Ramos (cell line): Measurements from ENCODE around the gene TAS1R1.
"Not testable (repeated sequence)": the region's sequence is repeated elsewhere in the genome, so short reads cannot be mapped to it uniquely, and the experiment has no call there.

Experiments
- in situ Hi-C: fragments of 300-500 bp; cut with MboI; formaldehyde crosslinking; loops from one replicate; pipeline ENCODE4 v1.14.3; 2022; ENCODE audit warnings: low sequenced_read_pairs; ENCODE audit not compliant: unreplicated experiment

The TAS1R1 gene

DNA sequence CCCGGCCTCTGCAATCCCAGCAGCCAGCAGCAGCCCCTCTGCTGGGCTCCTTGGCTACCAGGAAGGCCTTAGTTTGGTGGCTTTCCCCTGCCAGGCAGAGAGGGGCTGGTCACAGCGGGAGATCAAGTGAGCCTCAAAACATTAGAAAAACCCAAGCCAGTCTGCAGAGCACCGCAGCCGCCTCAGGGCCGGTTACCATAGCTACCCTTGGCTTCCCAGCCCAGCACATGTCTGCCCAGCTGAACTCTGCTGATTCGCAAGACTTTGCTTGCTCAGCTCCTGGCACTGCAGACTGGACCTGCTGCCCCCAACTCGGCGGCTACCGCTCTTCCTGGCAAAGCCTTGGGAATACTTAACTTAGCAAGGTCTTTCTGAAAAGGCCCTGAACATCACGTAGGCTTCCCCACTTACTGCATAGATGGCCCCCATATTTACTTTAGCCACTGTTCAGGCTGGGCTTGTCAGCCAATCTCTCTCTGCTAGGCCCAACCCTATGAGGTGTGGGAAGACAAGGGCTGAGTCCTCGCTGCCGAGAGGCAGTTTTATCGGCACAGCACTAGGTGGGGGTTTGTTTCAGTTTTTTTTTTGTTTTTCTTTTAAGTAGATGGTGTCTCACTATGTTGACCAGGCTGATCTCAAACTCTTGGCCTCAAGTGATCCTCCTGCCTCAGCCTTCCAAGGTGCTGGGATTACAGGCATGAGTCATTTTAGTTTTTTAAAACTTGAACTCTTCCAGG, 35.0 kb upstream of the TAS1R1 start:
- in situ Hi-C loops, result no loop called here

DNA sequence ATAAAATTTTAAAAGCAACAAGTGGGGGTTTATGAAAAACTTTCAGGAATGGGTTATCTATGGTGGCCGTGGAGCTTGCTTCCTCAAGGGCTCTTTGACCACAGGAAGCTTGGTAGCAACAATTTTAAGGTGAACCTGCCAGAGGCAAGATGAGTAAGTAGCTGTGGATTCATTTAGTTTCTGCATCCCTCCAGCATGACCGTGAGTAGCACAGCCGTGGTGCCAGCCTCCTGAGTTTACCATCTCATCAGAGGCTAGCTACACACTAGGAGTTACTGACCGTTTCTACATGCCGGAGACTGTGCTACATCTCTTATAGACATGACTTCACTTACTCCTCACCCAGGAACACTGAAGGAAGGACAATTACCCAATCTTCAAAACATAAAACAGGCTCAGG, 33.6 kb upstream of the TAS1R1 start:
- in situ Hi-C loops, result no loop called here

DNA sequence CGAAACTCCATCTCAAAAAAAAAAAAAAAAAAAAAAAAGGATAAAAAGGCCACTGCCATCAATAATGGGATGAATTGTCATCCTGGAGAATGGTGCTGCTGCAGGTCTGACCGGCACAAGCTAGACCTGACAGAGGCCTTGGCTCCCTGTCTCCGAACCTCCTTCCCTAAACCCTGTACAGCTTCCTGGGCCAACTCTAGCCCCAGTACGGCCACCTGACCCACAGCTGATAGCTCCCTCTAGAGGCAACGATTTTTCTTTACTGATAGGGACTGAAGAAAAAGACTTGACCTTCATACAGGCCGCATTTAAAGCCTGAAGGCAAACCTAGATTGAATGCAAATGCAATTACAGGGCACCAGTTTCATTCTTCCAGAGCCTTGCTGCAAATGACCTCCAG, 31.5 kb upstream of the TAS1R1 start:
- in situ Hi-C loops, result no loop called here

DNA sequence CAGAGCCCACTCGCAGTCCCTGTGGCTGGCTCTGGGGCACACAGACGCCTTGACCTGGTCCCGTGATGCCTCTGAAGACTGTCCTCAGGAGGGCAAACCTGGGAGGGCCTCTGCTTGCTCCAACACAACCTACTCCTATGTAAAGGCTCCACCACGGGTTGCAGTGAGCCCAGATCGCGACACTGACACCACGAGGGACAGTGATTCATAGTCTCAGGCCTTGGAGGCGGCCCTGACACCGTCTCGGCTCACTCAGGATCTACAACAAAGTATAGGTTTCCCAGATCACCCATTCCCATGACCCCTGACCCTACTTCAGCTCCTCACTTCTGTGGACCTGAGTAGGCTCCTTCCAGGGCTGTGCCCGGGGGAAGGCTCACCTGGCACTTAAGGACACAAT, 28.8 kb upstream of the TAS1R1 start:
- in situ Hi-C loops, result no loop called here

DNA sequence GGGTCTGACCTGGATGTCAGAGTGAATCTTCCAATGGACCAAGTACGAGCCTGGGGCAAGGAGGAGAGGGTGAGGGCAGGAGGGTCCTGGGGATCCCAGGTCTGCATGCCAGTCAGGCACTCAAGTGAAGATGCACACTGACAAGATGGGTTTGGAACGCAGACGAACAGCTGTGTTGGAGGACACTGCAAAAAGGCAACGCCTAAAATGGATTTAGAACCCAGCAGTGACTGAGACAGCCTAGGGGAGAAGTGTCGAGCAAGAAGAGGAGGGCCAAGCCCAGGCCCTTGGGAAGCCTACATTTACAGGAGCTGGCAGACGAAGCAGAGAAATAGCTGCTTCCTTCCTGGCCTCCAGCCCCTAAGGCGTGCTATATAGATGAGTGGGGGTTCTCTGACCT, 26.6 kb upstream of the TAS1R1 start:
- in situ Hi-C loops, result no loop called here

DNA sequence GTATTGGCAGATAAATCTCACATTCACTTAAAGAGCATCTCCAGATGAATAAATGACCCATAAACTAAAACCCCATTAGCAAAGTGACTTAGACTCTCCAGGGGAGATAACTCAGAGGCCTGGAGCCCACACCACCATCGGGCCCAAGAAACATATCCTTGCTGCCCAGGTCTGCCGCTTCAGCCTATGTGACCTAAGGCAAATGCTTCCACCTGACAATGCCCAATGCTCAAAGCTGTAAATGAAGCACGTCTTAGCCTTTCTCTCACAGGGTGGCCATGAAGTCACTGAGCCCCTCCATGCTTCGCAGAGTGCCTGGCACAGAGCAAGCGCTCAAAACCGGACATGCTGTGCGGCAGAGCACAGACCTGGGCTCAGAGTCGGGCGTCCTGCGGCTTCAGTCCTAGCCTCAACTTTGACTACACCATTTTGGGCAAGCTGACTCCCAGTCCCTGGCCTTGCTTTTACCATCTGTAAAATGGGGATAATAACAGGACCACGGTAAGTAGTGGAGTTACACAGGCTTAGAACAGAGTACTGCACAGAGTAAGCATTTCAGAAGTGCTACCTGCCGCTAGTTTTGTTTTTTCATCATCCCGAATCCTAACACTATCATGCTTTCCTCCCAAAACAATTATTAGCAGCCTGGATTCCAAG, 24.5 kb upstream of the TAS1R1 start:
- in situ Hi-C loops, result no loop called here

DNA sequence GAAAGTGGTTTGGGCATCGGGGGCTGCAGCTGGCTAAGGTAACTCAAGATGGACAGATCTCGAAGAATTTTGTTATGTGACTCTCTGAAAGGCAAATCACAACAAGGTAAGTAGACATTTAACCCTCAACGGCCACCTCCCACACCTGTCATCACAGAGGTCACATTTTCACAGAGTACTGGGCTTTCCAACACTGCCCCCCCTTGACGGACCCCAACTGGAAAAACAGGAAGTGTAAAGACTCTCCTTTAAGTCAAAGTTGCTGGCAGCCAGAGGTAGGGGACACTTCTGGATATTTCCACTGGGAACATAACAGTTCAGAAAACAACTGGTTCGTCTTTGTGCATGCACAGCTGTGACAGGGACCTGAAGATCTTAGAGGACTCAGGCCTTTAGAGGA, 23.1 kb upstream of the TAS1R1 start:
- in situ Hi-C loops, result no loop called here

DNA sequence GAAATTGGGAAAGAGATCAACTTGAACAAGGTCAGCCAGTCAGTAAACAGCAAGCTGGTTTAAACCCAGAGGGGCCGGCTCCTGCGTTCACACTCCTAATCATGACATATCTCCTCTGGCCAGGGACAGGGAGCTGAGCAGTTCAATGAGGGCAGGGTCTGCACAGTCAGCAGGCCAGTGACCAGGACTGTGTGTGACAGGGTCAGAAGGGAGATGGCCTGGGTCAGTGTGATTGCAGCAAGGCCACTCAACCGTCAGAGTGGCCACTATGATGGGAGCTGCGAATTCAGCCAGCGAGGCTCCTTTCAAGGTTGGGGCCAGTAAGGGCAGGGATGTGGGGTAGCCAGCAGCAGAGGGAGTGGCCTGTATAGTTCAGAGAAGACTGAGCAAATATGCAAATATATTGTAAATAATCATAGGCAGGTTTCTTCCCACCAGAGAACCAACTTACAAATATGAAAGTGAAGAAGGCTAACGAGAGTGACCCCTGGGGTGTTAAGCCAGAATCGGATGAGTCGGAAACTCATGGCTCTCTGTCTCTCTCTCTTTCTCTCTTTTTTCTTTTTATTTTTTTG, 20.8 kb upstream of the TAS1R1 start:
- in situ Hi-C loops, result no loop called here

DNA sequence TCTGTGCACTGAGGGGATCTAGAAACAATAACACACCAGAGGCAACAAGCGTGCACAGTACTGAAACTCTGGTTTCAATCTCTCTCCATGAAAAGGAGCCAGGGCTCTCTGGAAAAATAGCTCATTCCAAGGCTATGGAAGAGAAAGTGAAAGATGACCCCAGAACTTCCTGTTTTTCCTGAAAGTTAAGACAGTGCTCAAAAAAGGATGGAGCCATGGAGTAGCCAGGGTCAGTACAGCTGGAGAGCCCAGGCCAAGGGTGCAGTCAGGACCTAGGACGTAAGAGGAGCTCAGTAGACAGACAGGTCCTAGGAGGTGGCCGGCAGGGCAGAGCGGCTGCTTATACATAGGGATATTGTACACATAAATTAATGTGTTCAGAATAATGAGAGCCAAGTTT, 19.9 kb upstream of the TAS1R1 start:
- in situ Hi-C loops, result no loop called here

DNA sequence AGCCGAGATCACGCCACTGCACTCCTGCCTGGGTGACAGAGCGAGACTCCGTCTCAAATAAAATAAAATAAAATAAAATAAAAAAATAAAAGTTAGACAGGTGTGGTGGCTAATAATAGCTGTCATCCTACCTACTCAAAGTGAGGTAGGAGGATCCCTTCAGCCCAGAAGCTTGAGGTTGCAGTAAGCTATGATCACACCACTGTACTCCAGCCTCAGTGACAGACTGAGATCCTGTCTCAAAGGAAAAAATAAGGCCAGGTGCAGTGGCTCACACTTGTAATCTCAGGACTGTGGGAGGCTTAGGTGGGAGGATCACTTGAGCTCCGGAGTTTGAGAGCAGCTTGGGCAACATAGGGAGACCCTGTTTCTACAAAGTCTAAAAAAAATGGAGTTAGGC, 18.8 kb upstream of the TAS1R1 start:
- in situ Hi-C loops, result no loop called here

DNA sequence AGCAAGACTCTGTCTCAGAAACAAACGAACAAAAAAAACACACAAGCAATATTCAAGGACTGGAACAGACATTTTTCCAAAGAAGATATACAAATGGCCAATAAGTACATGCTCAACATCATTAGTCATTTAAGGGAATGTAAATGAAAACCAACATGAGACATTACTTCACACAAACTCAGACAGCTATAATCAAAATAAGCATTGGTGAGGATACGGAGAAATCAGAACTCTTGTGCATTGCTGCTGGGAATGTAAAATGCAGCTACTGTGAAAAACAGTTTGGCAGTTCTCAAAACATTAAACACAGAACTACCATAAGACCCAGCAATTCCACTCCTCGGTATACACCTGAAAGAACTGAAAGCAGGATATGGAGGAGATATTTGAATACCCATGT, 16.2 kb upstream of the TAS1R1 start:
- in situ Hi-C loops, result no loop called here

DNA sequence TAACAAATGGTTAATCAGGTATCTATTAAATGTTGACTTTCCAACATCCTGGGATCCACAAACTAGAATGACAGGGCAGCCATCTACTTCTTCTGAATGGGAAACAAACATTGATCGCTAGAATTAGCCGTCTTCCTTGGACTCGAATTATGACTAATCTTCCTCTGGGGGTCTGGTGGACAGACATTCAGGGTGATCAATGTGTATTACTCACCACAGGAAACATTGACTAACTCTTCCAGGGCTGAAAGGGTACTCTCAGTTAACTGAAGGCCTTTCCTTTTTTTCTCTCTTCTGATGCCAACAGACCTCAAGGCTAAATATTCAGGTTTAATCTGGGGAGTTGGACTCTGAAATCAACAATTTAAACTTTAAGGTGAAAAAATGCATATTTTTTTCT, 10.3 kb upstream of the TAS1R1 start:
- in situ Hi-C loops, result no loop called here

DNA sequence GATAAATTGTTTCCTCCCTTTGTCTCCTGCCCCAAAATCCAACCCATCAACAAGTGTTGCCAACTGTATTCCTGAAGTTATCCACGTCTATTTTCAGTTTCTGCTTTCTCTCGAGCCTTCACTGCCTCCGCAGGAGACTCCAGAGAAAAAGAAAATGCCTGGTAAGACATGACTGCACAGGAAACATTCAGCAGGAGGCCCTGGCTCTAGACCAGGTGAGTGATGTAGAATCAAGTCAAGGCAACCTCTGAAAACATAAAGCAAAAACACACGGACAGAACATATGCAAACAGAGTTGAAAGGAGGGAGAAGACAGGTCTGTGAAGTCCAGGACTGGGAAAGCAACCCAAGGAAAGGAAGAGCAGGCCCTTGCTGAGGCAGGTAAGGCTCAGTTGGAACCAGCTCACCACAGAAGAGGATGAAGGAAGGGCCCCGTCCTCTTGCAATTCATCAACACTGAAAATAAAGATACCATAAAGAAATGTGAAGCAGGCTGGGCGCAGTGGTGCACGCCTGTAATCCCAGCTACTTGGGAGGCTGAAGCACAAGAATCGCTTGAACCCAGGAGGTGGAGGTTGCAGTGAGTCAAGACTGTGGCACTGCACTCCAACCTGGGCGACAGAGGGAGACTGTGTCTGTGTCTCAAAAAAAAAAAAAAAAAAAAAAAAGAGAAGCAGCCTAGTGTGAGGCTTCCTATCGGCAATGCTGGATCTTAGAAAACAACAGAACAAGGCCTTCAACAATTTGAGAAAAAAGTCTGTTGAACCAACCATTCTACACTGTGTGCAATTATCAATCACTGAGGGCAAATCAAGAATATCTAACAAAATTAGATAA, 9.6 kb upstream of the TAS1R1 start:
- in situ Hi-C loops, result no loop called here

DNA sequence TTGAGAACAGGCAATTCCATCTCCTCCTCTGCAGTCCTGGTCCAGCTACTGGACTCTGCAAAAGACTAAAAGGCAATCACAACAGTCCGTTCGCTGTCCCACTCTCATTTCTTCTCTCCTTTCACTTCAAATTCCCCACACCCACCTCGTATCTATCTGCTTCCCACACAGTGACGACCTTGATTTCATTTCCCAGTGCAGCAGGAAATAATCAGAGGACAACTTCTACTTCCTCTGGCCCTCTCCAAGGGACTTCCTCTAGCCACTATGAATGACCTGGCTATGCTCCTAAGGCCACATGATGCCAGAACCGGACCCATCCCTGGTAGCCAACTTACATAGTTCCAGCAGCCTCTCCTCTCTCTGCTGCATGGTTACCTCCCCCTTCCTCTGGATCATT, 8.8 kb upstream of the TAS1R1 start:
- in situ Hi-C loops, result no loop called here

DNA sequence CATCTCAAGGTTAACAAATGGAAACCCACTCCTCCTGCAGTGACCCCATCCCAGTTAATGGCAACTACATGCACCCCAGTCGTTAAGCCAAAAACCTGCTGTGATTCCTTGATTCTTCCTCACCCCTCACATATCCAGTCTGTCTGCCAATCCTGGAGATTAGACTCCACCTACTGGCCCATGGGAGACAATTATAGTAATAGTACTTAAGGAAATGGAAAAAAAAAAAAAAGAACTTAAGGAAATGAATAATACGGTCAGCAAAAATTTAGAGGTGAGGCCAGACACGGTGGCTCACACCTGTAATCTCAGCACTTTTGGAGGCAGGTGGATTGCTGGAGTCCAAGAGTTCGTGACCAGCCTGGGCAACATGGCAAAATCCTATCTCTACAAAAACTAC, 7.8 kb upstream of the TAS1R1 start:
- in situ Hi-C loops, result no loop called here

DNA sequence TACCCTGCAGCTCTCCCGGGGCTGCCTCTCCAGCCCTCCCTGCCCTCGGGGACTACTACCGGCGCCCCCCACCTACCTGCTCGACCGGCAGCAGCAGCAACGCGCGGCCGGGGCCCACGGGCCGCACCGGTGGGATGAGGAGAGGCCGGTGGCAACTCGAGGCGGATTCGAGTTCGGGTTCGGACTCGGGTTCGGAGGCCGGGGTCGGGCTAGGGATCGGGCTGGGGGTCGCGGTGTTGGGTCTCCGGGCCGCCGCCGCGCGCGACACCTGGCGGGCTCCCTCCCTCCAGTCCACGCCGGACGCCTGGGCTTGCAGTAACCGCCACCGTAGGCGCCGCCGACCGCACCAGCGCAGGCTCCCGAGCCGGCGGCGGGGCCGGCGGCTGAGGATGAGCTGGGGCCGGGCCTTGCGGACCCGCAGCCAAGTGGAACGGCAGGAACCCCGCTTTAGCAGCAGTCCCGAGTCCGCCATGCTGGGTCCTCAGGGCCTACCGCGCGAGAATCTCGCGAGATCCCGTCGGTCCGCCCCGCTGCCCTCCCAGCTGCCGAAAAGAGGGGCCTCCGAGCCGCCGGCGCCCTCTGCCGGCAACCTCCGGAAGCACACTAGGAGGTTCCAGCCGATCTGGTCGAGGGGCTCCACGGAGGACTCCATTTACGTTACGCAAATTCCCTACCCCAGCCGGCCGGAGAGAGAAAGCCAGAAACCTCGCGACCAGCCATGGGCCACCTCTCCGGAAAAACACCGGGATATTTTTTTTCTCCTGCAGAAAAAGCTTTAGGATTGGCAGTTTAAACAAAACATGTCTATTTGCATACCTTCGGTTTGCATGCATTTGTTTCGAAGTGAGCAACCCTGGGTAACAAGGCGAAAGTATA, 838 bp upstream of the TAS1R1 start, which contains the start of gene NOL9:
Gene NOL9, minus strand, starts transcription at position 483 of the 876 bp plus-strand sequence. Its CDS starts 11 bp downstream, at position 472.
- in situ Hi-C loops, result no loop called here

DNA sequence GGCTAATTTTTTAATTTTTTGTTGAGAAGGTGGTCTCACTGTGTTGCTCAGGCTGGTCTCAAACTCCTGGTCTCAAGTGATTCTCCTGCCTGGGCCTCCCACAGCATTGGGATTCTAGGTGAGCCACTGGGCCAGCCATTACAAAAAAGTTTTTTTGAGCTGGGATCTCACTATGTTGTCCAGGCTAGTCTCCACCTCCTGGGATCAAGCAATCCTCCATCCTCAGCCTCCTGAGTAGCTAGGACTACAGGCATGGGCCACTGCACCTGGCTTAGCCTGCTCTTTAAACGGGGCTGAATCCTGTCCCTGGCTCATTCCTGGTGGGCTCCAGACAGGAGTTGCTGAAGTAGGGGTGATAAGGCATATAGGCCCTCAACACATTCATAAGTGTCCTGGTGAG, 2.5 kb downstream of the TAS1R1 start:
- in situ Hi-C loops, result no loop called here

DNA sequence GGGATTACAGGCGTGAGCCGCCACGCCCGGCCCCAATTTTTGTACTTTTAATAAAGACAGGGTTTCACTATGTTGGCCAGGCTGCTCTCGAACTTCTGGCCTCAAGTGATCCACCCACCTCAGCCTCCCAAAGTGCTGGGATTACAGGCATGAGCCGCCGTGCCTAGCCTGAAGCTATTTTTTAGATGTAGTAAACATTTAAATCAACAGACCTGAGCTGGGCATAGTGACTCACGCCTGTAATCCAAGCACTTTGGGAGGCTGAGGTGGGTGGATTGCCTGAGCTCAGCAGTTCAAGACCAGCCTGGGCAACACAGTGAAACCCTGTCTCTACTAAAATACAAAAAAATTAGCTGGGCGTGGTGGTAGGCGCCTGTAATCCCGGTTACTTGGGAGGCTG, 4.1 kb downstream of the TAS1R1 start:
- in situ Hi-C loops, result not testable (repeated sequence)

DNA sequence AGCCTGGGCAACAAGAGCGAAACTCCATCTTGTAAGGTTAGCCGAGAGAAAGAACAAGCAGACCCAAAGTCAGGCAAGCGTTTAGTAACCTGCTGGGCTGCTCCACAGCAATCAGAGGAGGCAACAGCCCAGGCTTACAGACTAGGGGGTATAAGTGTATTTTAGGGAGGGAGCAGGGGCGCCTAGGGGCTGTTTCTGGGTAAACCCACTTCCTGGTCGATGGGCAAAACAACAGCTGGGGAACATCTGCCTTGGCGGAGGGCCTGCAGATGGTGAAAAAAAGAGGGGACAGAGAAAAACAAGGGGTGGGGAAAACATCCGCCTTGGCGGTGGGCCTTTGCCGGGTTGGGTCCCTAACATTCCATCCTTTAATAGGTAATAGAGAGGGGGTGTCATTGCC, 5.2 kb downstream of the TAS1R1 start:
- in situ Hi-C loops, result no loop called here

DNA sequence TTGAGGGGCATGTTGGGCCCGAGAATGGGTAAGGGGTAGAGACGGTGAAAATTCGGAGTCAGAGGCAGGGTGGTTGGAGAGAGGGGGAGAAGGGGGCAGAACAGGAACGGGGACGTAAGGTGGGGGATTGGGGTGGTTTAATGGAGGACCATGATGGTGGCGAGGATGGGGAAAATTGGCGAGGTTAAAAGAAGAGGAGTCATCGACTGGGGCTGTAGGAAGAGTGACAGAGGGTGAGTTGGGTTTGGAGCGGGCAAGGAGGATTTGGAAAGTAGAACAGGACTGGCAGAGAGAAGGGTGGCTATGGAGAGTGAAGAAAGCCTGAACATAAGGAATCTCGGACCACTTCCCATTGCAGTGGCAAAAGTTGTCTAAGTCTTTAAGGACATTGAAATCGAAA, 13.9 kb downstream of the TAS1R1 start:
- in situ Hi-C loops, result no loop called here
